HL-60/S4 treated with retinoic acid at 250 ng/mL for 4 days and 3 days (cell line): ENCODE measurements around the gene DYNC2I2.
"Not testable (repeated sequence)": the region's sequence is repeated elsewhere in the genome, so short reads cannot be mapped to it uniquely, and the experiment has no call there.

Source experiments
- in situ Hi-C: fragments of 300-500 bp; cut with MboI; formaldehyde crosslinking; loops from 2 replicates; pipeline ENCODE4 v1.7.0; 2022; ENCODE audit warnings: low sequenced_read_pairs

The DYNC2I2 gene

DNA sequence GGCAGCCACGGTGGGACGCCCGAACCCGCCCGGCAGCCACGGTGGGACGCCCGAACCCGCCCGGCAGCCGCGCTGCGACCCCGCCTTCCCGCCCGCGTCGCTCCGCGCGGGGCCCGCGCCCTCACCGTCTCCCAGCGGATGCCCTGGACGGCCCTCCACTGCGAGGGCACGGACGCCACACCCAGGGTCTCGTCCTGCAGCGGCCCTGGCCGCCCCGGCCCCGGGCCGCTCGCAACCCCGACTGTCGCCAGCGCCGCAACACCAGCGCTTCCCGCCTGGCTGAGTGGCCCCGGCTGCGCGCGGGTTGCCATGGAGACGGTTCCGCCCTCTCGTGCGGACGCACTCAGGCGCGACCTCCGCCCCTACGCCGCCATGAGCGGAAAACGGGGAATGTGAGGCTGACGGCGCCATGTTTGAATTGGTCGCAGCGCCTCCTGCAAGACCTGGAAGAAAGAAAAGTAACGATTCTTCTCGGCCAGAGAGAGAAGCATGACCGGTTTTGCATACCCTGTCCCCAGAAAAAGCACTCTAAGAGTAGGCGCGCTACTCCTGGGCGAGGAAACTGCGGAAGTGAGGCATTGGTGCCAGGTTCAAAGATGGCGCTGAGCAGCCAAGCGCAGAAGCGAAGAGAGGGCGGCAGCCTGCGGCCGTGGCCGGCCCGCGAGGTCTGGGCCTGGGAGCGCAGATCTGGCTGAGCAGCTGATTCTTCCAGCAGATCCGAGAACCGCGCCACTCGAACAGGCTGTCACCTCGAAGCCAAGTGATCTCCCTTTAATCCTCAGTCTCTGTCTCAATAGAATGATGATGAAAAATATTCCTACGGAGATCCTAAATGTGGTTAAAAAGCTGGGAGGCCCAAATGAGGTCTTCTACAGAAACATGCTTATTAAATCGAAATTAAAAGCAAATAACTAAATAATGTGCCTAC lies at the start of gene DYNC2I2:
TSS of gene DYNC2I2 (minus strand) at position 432 of the 928 bp plus-strand sequence. CDS start at position 311, 121 bp downstream.
- in situ Hi-C loops: no loop called here

DNA sequence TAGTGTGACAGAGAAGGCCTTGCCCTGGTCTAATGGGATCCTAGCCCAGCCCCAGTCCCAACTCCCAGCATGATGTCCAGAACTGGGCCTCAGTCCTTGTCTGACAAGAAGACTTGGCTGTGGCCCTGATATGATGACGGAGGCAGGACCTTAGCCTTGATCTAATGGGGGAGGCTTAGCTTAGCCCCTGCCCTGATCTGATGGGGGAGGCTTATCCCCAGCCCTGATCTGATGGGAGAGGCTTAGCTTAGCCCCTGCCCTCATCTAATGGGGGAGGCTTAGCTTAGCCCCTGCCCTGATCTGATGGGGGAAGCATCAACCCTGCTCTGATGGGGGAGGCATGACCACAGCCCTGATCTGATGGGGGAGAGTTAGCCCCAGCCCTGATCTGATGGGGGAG lies 49.4 kb upstream of the DYNC2I2 start:
- in situ Hi-C loops: no loop called here

- in situ Hi-C loops: no loop called here
These were observed 48.7 kb upstream of the DYNC2I2 start for GRCh38 chr9:128705051-128705965.

- in situ Hi-C loops: no loop called here
These were observed 47.7 kb upstream of the DYNC2I2 start for GRCh38 chr9:128704356-128704670.

GRCh38 chr9:128703616-128704355 lies 47.1 kb upstream of the DYNC2I2 start:
- in situ Hi-C loops: no loop called here

- in situ Hi-C loops: no loop called here
These were observed 46.4 kb upstream of the DYNC2I2 start for GRCh38 chr9:128702949-128703615.

GRCh38 chr9:128702445-128702948 lies 45.9 kb upstream of the DYNC2I2 start, which contains the start of gene PKN3:
Gene PKN3, plus strand, starts transcription at chr9:128702503. Its CDS starts 413 bp downstream, at chr9:128702916.
- in situ Hi-C loops: no loop called here

- in situ Hi-C loops: no loop called here
These were observed 44.7 kb upstream of the DYNC2I2 start for GRCh38 chr9:128701227-128701854.

- in situ Hi-C loops: not testable (repeated sequence)
These were observed 42.6 kb upstream of the DYNC2I2 start for GRCh38 chr9:128699096-128699795.

GRCh38 chr9:128696923-128697707 lies 40.5 kb upstream of the DYNC2I2 start:
- in situ Hi-C loops: no loop called here

GRCh38 chr9:128694344-128694743 lies 37.7 kb upstream of the DYNC2I2 start:
- in situ Hi-C loops: no loop called here

GRCh38 chr9:128693738-128694137 lies 37.1 kb upstream of the DYNC2I2 start:
- in situ Hi-C loops: not testable (repeated sequence)

DNA sequence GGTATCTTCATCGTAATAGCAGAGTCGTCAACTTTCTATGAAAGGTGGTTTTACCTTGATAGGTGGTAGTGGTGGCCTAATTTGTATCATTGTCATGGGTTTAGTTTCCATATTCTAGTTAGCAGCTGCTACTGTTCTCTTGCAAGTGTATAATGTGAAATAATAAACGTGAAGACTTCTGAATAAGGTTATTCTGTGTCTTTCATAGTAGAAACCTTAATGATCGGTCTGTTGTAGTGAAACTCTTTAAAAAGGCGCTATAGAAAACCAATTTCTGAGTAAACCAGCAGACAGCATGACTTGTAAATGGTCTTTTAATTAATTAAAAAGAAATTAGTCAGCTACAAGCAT lies 34.0 kb upstream of the DYNC2I2 start:
- in situ Hi-C loops: no loop called here

GRCh38 chr9:128689820-128690683 lies 33.4 kb upstream of the DYNC2I2 start:
- in situ Hi-C loops: no loop called here

DNA sequence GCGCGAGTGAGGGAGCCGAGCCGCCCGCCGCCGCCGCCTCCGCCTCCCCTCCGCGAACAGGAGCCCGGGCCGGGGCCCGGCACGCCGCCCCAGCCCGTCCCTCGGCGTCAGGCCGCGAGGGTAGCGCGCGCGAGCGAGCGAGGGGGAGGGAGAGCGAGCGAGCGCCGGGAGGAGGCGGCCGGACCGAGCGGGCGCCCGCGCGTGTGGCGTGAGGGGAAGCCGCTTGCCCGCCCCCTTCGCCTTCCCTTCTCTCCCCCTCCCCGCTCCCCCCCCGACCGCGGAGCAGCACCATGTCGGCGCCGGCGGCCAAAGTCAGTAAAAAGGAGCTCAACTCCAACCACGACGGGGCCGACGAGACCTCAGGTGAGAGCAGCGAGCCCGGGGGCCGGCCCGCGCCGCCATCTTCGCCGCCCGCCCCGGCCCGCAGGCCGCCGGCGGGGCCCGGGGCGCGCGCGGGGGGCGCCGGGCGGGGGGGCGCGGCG lies 32.7 kb upstream of the DYNC2I2 start:
- in situ Hi-C loops: no loop called here

GRCh38 chr9:128688501-128689292 lies 32.0 kb upstream of the DYNC2I2 start, which contains the start of gene SET:
Gene SET, plus strand, starts transcription at chr9:128689222. Its CDS starts 361 bp downstream, at chr9:128689583.
- in situ Hi-C loops: no loop called here
